Stimulated activated naive CD8-positive, alpha-beta T cell treated with anti-CD3 and anti-CD28 coated beads, Interleukin-15, Interleukin-2, amounts not matched to agents 100 U/mL and 50 U/mL, for 24 hours (primary cell): Measurements from ENCODE around the gene RFTN2.

ENCODE experiments used
- ATAC-seq: fragments of 150-1000 bp; cut with Tn5 transposase; one replicate; pipeline ENCODE4 v1.10.0; 2021
- DNase-seq: peaks from one replicate; pipeline ENCODE4 v3.0.0; 2021

RFTN2 gene

DNA sequence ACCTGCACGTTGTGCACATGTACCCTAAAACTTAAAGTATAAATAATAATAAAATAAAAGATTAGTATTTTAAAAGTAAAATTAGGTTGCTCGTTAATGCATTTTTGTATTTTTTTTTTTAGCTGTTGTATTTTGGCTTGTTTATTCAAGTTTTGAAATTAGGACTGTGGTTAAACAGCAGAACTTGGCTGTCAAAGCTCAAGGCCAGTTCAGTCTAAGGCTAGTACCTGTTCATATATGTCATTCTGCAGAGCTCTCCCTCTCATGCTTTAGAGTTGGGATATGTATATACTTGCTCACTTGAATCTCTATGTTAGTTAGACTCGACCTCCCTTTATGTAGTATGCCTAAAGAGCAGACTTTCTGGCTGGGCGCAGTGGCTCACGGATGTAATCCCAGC lies 126.8 kb downstream of the RFTN2 start:
- DNase-seq: no peak
- no peak for ATAC-seq

DNA sequence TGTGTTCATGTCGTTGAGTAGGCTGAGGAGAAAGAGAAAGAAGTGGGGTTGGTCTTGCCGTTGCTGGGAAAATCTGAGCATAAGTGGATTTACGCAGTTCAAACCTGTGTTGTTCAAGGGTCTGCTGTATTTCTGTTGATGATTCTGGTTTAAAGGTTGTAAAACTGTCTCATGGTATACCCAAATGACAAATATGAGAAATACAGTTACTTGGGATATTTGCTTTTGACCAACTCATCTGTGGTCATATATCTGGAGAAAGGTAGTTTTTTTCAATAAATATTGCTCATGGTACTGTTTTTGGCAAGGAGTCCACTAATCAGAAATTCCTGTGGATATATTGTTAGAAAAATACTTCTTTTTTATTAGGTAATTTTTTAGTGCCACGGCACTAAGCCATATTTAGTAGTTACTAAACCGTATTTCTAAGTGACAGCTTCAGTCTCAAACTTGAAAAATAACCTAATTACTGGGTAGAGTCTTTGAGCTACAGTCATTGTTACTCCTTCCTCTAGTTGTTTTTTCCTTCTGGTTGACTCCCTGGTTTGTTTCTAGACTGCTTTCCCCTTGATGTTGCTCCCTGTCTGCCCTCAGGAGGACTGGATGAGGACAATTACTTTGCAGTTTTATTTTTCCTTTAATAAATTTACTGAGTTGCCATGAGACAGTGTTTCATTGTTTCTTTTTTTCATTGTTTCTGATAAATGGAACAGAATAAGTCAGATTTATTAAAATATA lies 128.1 kb downstream of the RFTN2 start:
- no peak for DNase-seq
- ATAC-seq: no peak

DNA sequence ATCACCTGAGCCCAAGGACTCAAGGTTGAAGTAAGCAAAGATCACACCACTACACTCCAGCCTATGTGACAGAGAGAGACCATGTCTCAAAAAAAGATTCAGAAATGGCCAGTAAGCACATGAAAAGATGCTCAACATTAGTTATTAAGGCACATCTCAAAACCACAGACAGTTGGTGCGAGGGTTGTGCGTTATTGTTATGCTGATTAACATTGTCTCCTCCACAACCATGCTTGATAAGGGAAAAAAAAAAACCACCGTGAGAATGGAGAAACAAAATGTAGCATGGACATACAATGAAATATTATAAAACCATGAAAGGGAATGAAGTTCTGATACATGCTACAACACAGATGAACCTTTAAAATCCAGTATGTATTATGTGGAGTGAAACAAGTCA lies 132.2 kb downstream of the RFTN2 start:
- no peak for DNase-seq
- no peak for ATAC-seq

DNA sequence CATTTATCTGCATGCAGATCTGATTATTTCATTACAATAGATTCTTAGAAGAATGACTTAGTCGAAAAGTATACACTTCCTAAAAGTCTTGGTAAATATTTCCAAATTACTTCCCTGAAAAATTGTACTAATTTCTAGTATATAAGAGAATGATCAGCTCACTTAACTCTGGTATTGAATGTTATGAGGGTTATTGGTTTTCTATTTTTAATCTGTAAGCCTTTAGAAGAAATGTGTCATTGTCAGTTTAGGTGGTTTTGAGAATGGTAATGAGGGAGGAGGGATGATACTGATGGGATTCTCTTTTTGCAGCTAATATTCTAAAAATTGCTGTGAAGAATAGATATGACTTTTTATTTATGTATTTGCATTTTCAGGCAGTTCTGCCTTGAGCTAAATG lies 135.7 kb downstream of the RFTN2 start:
- no peak for DNase-seq
- no peak for ATAC-seq

DNA sequence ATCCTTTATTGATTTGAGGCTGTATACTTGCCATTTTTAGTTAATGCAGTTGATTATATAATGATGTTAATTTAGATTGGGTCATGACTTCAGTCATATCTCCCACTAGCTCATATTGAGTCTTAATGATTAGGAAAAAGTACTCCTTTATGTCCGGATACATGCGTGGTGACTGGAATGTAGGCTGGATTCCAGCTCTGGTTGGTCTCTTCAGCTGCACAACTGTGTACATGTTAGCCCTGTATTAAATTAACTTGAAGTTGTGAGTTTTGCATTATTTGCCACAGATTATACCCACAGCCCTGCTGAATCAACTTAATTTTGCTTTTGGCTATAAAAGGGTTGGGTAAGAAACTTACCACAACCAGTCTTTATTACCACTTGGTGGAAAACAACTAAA lies 137.0 kb downstream of the RFTN2 start:
- ATAC-seq (no peak), DNase-seq (no peak)
